ENCODE data around the gene HOXA6. TPM values are rescaled to one million over a fixed set of nuclear protein-coding genes. Genes with fewer than 3 reads are reported as not detected.

HOXA6 gene
- total RNA-seq, 1 experiment from 2014 or later = not detected

DNA sequence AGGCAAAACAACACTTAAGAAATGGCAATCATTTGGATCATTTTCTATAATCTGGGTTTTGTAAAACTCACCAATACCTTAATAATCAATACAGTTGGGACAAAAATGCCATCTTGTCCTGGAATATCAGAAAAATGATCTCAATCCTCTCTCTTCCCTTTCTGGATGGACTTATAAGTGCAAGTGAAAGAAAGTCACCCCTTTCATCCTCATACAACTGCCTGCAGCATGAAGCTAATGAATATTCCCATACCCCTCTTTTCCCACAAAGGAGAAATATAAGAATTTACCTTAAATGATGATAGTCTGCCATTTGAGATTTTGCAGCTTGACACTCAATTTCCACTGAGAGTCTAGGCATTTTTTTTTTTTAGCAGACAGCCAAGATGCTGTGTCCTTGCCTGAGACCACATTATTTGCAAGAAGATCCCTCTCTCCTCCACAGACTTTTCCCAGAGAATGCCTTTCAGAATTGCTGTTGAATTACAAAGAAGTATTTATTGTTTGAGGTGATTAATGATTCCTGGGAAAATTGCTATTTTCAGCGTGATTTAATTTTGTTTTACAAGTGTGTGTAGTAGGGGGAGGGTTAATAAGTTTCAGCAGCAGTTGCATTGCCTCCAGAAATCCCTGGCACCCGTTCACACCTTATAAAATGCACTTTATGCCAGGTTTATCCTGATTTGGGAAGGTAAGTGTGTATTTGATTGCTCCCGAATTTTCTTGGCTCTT lies 20.8 kb downstream of the HOXA6 start:
- Mint-ChIP-seq H3K9me3 (no peaks in the 10 kb centered on the region), H3K36me3 (no peaks in the 10 kb centered on the region), H3K4me3 (no peak overlapping the region), H3K27ac (no peak overlapping the region), H3K4me1 (peaks cover 17% of the 10 kb centered on the region), H3K27me3 (ENCODE audit: low read depth) (peaks cover 96% of the 10 kb centered on the region)
- CTCF ChIA-PET = no interaction called here
- POLR2A ChIA-PET = no interaction called here
- no peak for ATAC-seq
- TF ChIP-seq, protein P1, sequence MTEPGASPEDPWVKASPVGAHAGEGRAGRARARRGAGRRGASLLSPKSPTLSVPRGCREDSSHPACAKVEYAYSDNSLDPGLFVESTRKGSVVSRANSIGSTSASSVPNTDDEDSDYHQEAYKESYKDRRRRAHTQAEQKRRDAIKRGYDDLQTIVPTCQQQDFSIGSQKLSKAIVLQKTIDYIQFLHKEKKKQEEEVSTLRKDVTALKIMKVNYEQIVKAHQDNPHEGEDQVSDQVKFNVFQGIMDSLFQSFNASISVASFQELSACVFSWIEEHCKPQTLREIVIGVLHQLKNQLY (CRISPR knock-in tag; IDR thresholded peaks at IDR 0.05) = no peak
- no peak for TF ChIP-seq NFE2L1 (CRISPR knock-in tag; IDR thresholded peaks at IDR 0.05)
- no peak for TF ChIP-seq RELA (CRISPR knock-in tag; IDR thresholded peaks at IDR 0.05; ENCODE audit: borderline replicate concordance)
- TF ChIP-seq NR2C2 (CRISPR knock-in tag; IDR thresholded peaks at IDR 0.05) = no peak
- no peak for TF ChIP-seq EMX1 (CRISPR knock-in tag; IDR thresholded peaks at IDR 0.05)
- no peak for TF ChIP-seq ZBTB21 (CRISPR knock-in tag; IDR thresholded peaks at IDR 0.05; ENCODE audit: borderline replicate concordance)
- no peak for TF ChIP-seq ZNF121 (CRISPR knock-in tag; IDR thresholded peaks at IDR 0.05)
- TF ChIP-seq, protein P2, sequence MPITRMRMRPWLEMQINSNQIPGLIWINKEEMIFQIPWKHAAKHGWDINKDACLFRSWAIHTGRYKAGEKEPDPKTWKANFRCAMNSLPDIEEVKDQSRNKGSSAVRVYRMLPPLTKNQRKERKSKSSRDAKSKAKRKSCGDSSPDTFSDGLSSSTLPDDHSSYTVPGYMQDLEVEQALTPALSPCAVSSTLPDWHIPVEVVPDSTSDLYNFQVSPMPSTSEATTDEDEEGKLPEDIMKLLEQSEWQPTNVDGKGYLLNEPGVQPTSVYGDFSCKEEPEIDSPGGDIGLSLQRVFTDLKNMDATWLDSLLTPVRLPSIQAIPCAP (CRISPR knock-in tag; IDR thresholded peaks at IDR 0.05) = no peak
- no peak for TF ChIP-seq NFYB (CRISPR knock-in tag; conservative IDR thresholded peaks at IDR 0.05; ENCODE audit: low read depth)
- TF ChIP-seq TP53 (CRISPR knock-in tag; IDR thresholded peaks at IDR 0.05) = no peak
- TF ChIP-seq, protein P3, sequence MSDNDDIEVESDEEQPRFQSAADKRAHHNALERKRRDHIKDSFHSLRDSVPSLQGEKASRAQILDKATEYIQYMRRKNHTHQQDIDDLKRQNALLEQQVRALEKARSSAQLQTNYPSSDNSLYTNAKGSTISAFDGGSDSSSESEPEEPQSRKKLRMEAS (CRISPR knock-in tag; IDR thresholded peaks at IDR 0.05) = no peak
- no peak for TF ChIP-seq ZNF219 (CRISPR knock-in tag; IDR thresholded peaks at IDR 0.05; ENCODE audit: borderline replicate concordance)
- TF ChIP-seq, protein P4, sequence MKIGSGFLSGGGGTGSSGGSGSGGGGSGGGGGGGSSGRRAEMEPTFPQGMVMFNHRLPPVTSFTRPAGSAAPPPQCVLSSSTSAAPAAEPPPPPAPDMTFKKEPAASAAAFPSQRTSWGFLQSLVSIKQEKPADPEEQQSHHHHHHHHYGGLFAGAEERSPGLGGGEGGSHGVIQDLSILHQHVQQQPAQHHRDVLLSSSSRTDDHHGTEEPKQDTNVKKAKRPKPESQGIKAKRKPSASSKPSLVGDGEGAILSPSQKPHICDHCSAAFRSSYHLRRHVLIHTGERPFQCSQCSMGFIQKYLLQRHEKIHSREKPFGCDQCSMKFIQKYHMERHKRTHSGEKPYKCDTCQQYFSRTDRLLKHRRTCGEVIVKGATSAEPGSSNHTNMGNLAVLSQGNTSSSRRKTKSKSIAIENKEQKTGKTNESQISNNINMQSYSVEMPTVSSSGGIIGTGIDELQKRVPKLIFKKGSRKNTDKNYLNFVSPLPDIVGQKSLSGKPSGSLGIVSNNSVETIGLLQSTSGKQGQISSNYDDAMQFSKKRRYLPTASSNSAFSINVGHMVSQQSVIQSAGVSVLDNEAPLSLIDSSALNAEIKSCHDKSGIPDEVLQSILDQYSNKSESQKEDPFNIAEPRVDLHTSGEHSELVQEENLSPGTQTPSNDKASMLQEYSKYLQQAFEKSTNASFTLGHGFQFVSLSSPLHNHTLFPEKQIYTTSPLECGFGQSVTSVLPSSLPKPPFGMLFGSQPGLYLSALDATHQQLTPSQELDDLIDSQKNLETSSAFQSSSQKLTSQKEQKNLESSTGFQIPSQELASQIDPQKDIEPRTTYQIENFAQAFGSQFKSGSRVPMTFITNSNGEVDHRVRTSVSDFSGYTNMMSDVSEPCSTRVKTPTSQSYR (CRISPR knock-in tag; IDR thresholded peaks at IDR 0.05) = no peak
- TF ChIP-seq, protein P5, sequence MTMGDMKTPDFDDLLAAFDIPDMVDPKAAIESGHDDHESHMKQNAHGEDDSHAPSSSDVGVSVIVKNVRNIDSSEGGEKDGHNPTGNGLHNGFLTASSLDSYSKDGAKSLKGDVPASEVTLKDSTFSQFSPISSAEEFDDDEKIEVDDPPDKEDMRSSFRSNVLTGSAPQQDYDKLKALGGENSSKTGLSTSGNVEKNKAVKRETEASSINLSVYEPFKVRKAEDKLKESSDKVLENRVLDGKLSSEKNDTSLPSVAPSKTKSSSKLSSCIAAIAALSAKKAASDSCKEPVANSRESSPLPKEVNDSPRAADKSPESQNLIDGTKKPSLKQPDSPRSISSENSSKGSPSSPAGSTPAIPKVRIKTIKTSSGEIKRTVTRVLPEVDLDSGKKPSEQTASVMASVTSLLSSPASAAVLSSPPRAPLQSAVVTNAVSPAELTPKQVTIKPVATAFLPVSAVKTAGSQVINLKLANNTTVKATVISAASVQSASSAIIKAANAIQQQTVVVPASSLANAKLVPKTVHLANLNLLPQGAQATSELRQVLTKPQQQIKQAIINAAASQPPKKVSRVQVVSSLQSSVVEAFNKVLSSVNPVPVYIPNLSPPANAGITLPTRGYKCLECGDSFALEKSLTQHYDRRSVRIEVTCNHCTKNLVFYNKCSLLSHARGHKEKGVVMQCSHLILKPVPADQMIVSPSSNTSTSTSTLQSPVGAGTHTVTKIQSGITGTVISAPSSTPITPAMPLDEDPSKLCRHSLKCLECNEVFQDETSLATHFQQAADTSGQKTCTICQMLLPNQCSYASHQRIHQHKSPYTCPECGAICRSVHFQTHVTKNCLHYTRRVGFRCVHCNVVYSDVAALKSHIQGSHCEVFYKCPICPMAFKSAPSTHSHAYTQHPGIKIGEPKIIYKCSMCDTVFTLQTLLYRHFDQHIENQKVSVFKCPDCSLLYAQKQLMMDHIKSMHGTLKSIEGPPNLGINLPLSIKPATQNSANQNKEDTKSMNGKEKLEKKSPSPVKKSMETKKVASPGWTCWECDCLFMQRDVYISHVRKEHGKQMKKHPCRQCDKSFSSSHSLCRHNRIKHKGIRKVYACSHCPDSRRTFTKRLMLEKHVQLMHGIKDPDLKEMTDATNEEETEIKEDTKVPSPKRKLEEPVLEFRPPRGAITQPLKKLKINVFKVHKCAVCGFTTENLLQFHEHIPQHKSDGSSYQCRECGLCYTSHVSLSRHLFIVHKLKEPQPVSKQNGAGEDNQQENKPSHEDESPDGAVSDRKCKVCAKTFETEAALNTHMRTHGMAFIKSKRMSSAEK (CRISPR knock-in tag; IDR thresholded peaks at IDR 0.05; ENCODE audit: borderline replicate concordance) = no peak
- TF ChIP-seq, protein P6, sequence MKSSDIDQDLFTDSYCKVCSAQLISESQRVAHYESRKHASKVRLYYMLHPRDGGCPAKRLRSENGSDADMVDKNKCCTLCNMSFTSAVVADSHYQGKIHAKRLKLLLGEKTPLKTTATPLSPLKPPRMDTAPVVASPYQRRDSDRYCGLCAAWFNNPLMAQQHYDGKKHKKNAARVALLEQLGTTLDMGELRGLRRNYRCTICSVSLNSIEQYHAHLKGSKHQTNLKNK (CRISPR knock-in tag; IDR thresholded peaks at IDR 0.05) = no peak
- TF ChIP-seq ZNF423 (CRISPR knock-in tag; IDR thresholded peaks at IDR 0.05) = no peak
- no peak for DNase-seq (ENCODE audit: low spot score)

DNA sequence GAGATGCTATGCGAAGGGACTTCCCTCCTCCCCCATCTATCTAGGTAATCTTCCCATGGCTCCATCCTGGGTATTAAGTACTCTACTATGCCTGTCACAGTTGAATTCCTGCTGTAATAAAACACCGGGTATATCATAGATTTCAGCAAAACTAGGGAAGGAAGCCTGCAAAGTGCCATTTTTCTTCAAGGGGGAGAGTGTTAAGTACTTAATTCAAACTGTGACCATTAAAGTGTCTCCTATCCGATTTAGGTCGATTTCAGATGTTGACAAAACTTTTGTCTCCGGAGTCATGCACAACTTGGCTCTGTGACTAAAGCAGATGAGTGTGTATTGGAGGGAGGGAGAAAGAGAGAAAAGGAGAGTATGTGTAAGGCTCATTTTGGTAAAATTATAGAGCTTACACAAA lies 21.6 kb downstream of the HOXA6 start:
- H3K4me1 Mint-ChIP-seq = peaks cover 12% of the 10 kb centered on the region
- H3K9me3 Mint-ChIP-seq = no peaks in the 10 kb centered on the region
- H3K27me3 Mint-ChIP-seq (ENCODE audit: low read depth) = peaks cover 96% of the 10 kb centered on the region
- H3K36me3 Mint-ChIP-seq = no peaks in the 10 kb centered on the region
- ChIA-PET POLR2A (no interaction called here), CTCF (no interaction called here)
- TF ChIP-seq, protein P4 (CRISPR knock-in tag; IDR thresholded peaks at IDR 0.05) = no peak
- TF ChIP-seq, protein P7, sequence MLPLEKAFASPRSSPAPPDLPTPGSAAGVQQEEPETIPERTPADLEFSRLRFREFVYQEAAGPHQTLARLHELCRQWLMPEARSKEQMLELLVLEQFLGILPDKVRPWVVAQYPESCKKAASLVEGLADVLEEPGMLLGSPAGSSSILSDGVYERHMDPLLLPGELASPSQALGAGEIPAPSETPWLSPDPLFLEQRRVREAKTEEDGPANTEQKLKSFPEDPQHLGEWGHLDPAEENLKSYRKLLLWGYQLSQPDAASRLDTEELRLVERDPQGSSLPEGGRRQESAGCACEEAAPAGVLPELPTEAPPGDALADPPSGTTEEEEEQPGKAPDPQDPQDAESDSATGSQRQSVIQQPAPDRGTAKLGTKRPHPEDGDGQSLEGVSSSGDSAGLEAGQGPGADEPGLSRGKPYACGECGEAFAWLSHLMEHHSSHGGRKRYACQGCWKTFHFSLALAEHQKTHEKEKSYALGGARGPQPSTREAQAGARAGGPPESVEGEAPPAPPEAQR (CRISPR knock-in tag; IDR thresholded peaks at IDR 0.05) = no peak
- TF ChIP-seq GABPB1 (CRISPR knock-in tag; IDR thresholded peaks at IDR 0.05) (no peak), JUN (CRISPR knock-in tag; IDR thresholded peaks at IDR 0.05) (no peak), CREB1 (CRISPR knock-in tag; IDR thresholded peaks at IDR 0.05) (no peak), TEAD4 (CRISPR knock-in tag; IDR thresholded peaks at IDR 0.05) (no peak)
- H3K27ac Mint-ChIP-seq = no peak overlapping the region
- no peak for DNase-seq (ENCODE audit: low spot score)
- H3K4me3 Mint-ChIP-seq = no peak overlapping the region
- ATAC-seq = no peak
